HG02885 (cell line): ENCODE measurements around the gene LDHAL6A.

ENCODE experiments used
- ATAC-seq: cut with Tn5 transposase; IDR thresholded peaks from one replicate; pipeline ENCODE4 v1.9.1; 2021; ENCODE audit warnings: mild to moderate bottlenecking; ENCODE audit not compliant: unreplicated experiment, poor library complexity

Gene LDHAL6A

GRCh38 chr11:18490319-18490718, 34.7 kb downstream of the LDHAL6A start:
- ATAC-seq: no peak

GRCh38 chr11:18490736-18491485, 35.3 kb downstream of the LDHAL6A start:
- no peak for ATAC-seq

GRCh38 chr11:18491924-18492323, 36.3 kb downstream of the LDHAL6A start:
- ATAC-seq: no peak

- ATAC-seq: no peak
Observed at GRCh38 chr11:18492888-18493287, 37.2 kb downstream of the LDHAL6A start.

GRCh38 chr11:18493310-18493709, 37.7 kb downstream of the LDHAL6A start:
- ATAC-seq: no peak

- ATAC-seq: no peak
Observed at GRCh38 chr11:18495271-18495670, 39.6 kb downstream of the LDHAL6A start.

- ATAC-seq: no peak
Observed at GRCh38 chr11:18495703-18496102, 40.0 kb downstream of the LDHAL6A start.

GRCh38 chr11:18498039-18498438, 42.4 kb downstream of the LDHAL6A start:
- no peak for ATAC-seq

- no peak for ATAC-seq
Observed at GRCh38 chr11:18501629-18502028, 46.0 kb downstream of the LDHAL6A start.

GRCh38 chr11:18502352-18502751, 46.7 kb downstream of the LDHAL6A start:
- no peak for ATAC-seq

GRCh38 chr11:18521122-18521521, 65.5 kb downstream of the LDHAL6A start:
- ATAC-seq: no peak

GRCh38 chr11:18522388-18522787, 66.7 kb downstream of the LDHAL6A start:
- ATAC-seq: no peak

- no peak for ATAC-seq
Observed at GRCh38 chr11:18523084-18523483, 67.4 kb downstream of the LDHAL6A start.

- no peak for ATAC-seq
Observed at GRCh38 chr11:18524248-18524647, 68.6 kb downstream of the LDHAL6A start.

- ATAC-seq: no peak
Observed at GRCh38 chr11:18526130-18526520, 70.5 kb downstream of the LDHAL6A start.

GRCh38 chr11:18526521-18527296, 71.1 kb downstream of the LDHAL6A start, which contains the start of gene TSG101:
Gene TSG101 (minus strand): TSS chr11:18526942. CDS start chr11:18526816, 126 bp downstream.
- peak; percentile 95 for ATAC-seq

- ATAC-seq: no peak
Observed at GRCh38 chr11:18527512-18527911, 71.9 kb downstream of the LDHAL6A start.
